ENCODE data around the gene CCNH.

Gene CCNH
- 22.7 to 67.7 (median 46.5) reads per million in 18 experiments for total RNA-seq

- peak; percentile 99 for DNase-seq
These were observed at the start of gene CCNH for GRCh38 chr5:87412630-87413342. Gene CCNH (minus strand): TSS chr5:87412930. CDS start chr5:87412794, 136 bp downstream.

- DNase-seq: no peak
These were observed 45.0 kb upstream of the CCNH start for GRCh38 chr5:87457706-87458105.

DNA sequence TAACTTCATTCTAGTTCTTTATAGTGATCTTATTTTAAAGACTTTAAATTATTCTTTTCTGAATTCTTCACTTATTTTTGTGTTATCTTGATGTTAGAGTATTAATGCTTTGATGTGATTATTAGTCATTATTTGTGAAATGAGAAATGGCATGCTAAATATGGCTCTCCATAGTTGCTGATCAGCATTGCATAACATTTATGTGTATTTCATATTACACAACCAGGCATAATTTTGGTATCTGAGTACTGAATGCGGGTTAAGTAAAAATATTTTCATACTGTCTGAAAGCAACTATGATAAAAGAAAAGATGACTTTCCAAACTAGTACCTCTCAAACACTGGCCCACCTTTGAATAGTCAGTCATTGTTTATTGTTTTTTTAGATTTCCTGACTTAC lies 41.1 kb upstream of the CCNH start:
- no peak for DNase-seq

DNA sequence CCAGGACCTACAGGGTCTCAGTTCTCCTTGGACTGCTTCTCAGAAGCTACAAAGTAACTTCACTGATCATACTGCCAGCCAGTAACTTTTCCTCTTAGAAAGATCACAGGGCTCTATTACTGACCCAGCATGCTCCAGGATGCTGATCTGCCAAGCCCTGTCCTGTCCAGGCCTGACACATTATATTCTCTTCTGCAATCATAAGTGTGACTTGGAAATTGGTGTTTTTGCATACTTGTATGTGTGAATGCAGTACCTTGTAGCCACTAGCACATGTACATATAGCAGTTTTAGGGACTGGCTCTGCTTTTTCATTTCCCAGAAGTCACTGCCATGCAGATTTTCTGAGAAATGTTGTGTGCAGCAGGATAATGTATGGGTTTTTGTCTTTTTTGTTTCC lies 40.1 kb upstream of the CCNH start:
- DNase-seq: no peak

- DNase-seq: no peak
These were observed 29.7 kb upstream of the CCNH start for GRCh38 chr5:87442419-87442818.

- no peak for DNase-seq
These were observed 25.5 kb upstream of the CCNH start for GRCh38 chr5:87438231-87438630.

- no peak for DNase-seq
These were observed 25.0 kb upstream of the CCNH start for GRCh38 chr5:87437724-87438123.

GRCh38 chr5:87435144-87435694 lies 22.5 kb upstream of the CCNH start:
- no peak for DNase-seq

DNA sequence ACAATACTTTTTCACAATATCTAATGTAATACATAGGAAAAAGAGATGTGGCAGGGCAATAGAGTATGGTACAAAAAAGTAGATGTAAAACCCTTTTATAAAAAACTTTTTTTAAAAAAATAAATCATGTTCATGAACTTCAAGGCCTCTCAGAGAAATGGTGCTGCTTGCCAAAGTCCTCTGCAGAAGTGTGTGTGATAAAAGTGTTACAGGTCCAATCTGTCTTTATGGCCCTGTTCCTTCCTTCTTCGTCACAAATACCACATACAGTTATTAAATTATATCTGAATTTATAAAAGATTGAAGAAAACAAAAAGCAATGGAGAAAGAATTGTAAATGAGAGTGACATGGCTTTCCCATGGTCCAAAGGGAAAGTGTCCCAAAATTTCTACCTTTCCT lies 21.7 kb upstream of the CCNH start:
- no peak for DNase-seq

DNA sequence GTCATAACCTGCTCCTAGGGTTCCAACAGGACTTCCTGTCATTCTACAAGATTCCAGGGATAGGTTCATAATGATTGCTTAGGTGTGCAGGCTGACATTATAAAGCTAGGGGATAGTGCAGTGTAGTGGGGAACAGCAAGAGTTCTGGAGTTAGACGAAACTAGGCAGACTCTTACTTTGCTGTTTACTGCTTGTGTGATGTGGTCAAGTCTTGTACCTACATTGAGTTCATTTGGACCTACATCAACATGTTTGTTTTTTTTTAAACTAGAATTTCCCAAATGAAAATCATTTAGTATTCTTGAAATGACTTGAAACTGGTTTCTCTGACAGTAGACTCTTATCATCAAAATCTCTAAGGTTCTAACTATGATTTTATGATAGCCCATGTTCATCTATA lies 21.2 kb upstream of the CCNH start:
- no peak for DNase-seq

DNA sequence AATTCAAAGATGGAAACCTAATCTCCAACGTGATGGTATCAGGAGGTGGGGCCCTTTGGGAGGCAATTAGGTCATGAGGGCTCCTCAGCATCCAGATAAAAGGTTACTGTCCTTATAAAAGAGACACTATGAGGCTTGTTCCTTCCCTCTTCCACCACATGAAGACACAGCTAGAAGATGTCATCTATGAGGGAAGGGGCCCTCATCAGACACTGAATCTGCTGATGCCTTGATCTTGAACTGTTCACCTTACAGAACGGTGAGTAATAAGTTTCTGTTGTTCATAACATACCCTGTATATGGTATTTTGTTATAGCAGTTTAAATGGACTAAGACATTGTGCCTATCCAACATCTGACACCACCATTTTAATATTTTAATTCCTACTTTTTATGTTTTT lies 19.7 kb upstream of the CCNH start:
- no peak for DNase-seq

DNA sequence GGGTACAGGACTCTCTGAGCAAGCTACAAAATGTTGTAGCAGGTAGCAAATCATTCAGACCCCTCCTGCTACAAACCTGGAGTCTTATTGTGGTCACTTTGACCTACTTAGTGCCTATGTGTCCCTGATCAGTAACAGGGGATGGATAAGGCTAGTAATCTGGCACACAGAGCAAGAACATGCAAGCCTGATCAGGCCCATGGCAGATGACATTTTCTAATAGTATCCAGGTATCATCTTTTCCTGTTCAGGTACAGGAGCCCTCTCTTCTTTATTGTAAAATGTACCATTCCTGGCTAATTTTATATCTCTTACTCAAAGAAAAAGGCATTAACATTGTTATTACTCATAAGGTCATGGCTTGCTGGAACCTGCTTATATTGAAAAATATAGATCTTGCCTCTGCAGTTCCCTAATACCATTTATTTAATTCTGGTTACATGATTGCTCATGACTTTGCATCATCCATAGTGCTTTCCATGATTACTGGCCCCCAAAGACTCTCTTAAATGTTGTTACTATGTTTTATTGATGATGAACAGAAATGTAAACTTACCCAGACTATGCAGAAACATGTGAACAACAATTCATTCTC lies 18.2 kb upstream of the CCNH start:
- no peak for DNase-seq

- no peak for DNase-seq
These were observed 11.0 kb upstream of the CCNH start for GRCh38 chr5:87423755-87424154.

- no peak for DNase-seq
These were observed 8.6 kb upstream of the CCNH start for GRCh38 chr5:87421307-87421706.

GRCh38 chr5:87418506-87418905 lies 5.8 kb upstream of the CCNH start:
- no peak for DNase-seq

- DNase-seq: no peak
These were observed 564 bp upstream of the CCNH start for GRCh38 chr5:87413343-87413645.

- DNase-seq: peak; percentile 55 to 58
These were observed 629 bp downstream of the CCNH start for GRCh38 chr5:87411973-87412629.

DNA sequence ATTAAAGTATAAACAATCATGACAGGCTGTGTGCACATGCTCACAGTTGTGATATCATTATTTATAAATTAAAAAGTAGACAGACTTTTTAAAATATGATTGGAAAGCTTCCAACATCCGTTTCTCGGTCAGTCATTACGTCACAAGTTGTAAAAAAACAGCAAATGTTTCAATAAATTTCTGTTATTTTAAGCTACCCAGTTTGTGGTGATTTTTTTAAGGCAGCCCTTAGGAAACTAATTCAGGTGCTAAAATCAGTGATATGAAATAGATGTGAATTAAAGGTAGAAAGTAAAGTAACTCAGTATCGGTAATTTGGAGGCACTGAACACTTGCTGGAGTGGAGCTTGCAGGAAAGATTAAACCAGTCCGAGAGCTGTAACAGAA lies 1.2 kb downstream of the CCNH start:
- DNase-seq: no peak

GRCh38 chr5:87410931-87411330 lies 1.8 kb downstream of the CCNH start:
- DNase-seq: no peak

DNA sequence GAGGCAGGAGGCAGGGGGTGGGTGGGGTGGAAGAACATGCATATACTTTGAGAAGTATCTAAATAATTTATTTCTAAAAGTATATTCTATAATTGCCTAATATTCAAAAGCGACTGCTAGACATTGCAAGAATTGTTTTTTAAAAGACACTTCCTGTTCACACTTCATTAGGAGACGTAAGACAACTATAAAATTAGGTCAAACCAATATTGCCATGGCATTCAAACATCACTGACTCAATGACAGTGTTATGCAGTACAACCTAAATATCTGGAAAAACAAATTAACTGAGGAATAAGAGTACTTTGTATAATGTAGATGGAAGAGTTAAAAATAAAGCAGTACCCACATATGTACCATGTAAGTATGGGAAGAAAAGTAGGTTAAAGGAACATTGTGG lies 4.5 kb downstream of the CCNH start:
- no peak for DNase-seq

- DNase-seq: no peak
These were observed 7.1 kb downstream of the CCNH start for GRCh38 chr5:87405472-87406155.

GRCh38 chr5:87404359-87404758 lies 8.4 kb downstream of the CCNH start:
- DNase-seq: no peak

GRCh38 chr5:87403899-87404298 lies 8.8 kb downstream of the CCNH start:
- DNase-seq: no peak

Measured in inflammatory macrophage (primary cell).